RPMI7951 (cell line): ENCODE results near the gene DIO1. TPM values are rescaled to one million over a fixed set of nuclear protein-coding genes. Genes with fewer than 3 reads are reported as not detected.
"Not testable (repeated sequence)": the region's sequence is repeated elsewhere in the genome, so short reads cannot be mapped to it uniquely, and the experiment has no call there.

Experiments used
- DNase-seq: peaks from one replicate; pipeline ENCODE4 v3.0.0-alpha.2; 2012; ENCODE audit warnings: low read depth
- total RNA-seq: library from RNA; depleted of rRNA; stranded (reverse); fragments of >200 nt; shearing (Covaris generic); gene quantifications from 2 replicates; pipeline ENCODE4 v1.2.3, GENCODE V29; 2014; rRNA removed

The DIO1 gene
- total RNA-seq: 0.39 TPM in 1 of 2 replicates, not detected in the other

DNA sequence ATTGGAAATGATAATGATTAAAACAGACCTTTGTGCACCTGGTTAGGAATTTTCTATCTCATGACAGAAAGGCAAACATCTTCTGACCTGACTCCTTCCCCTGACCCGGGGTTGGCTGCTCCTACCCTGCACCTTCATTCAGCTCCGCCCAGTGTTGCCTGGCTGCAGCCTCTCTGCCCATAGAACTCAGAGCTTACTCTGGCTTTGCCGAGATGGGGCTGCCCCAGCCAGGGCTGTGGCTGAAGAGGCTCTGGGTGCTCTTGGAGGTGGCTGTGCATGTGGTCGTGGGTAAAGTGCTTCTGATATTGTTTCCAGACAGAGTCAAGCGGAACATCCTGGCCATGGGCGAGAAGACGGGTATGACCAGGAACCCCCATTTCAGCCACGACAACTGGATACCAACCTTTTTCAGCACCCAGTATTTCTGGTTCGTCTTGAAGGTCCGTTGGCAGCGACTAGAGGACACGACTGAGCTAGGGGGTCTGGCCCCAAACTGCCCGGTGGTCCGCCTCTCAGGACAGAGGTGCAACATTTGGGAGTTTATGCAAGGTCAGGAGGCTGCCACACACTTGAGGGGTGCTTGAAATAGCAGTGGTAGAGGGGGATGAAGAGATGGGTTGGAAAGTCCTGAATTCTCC, at the start of gene DIO1:
DIO1 (plus strand) TSS at position 189 of the 638 bp plus-strand sequence; CDS start at position 213, 24 bp downstream.
- no peak for DNase-seq

DNA sequence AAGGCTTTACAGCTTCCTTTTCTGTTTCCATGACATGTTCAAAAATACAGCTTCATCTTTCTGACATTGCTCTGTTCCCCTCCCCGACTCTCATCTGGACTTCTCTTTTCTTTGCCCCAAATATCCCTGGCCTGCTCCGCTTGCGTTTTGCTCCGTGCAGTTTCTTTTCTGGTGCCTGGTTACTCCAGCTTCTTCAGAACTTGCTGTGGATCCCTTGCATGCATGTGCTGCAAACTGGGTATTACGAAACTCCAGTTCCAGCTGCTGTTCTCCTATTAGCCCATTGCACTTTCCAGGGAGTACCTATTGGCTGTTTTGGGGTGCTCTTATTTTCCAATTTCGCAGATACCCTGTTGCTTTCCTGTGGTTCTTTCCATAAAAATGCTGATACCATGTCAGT, 46.0 kb upstream of the DIO1 start:
- DNase-seq: no peak

DNA sequence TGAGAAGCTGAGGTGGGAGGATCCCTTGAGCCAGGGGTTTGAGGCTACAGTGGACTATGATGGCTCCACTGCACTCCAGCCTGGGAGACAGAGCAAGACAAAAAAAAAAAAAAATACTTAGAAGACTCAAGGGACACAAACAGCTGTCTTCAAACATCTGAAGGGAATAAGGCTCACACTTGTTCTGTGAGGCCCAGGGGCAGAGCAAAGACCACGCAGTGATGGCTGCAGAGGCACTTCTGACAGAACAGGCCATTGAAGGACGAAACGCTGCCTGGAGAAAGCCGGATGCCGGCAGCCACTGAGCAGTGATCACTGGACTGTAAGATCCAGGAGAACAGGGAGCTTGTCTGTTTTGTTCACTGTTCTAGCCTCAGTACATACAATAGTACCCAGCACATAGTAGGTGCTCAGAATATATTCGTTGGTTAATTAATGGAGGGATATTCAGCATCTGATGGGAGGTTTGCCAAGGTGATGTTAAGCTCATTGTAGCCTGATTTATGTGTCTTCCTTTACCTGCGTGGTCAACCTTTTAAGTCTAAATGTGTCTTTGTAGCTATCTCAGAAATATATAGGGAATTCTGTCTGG, 43.8 kb upstream of the DIO1 start:
- DNase-seq: peak; percentile 6

DNA sequence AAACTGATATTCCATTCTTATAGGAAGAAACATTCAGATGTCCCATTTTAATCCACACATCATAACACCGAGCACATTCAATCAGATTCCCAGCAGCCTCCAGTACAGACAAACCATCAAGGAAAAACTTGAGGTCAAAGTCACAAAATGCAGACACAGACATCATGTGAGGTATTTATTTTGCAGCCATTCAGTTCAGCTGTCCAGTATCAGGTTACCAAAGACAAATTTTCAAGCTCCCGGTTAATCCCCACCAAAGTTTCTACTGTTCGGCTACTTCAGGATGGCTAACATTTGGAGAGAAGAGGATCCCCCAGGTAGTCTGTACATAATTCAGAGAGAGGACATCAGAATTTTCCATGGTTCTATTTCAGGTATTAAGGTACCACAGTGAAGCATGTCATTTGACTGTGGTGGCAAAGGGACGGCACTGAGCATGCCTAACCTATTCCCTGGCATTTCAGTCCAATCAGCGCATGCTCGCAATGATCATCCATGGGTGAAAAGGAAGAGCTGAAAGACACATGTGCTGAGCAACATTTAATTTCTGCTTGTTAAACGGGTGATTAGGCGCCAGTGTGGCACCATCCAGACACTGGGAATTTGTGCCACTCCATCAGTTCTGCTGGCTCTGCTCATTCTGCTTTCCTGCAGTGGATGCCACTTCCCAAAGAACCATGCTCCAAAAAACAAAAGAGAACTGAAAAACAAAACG, 42.3 kb upstream of the DIO1 start:
- DNase-seq: no peak

DNA sequence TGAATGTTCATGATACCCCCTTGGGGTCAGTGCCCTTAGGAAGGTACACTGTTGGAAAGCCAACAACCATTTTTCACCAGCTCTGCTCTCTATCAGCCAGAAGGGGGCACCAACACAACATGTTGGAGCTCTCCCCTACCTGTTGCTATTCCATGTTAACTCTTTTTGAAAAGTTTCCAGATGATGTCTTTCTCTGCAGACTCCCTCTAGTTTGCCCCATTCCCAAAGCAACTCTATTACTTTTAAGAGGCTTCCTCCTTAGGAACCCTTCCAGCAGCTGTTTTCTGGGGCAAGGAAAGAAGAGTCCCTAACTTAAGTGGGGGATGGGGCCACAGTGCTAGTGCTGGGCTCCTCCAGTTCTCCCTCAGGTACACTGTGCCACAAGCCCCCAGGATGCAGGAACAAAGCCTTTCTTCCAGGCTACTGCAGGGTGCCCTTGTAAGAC, 33.0 kb upstream of the DIO1 start:
- peak; percentile 59 for DNase-seq

DNA sequence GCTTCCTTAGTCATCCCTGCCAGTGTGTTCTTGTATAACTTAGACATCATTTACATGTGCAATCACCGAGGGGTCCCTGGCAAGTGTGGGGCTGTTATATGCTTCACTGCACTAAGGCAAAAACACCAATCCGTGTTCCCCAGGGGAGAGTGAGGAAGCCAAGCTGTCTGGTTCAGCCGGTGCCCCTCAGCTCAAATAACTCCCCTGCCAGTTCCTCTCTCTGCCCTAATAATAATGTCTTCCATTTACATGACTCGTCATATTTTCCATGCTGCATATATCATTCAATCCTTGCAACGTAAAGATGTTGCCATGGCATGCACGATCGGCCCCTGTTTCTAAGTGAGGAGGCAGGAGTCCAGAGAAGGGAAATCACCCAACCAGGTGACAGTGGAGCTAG, 31.5 kb upstream of the DIO1 start:
- DNase-seq: no peak

DNA sequence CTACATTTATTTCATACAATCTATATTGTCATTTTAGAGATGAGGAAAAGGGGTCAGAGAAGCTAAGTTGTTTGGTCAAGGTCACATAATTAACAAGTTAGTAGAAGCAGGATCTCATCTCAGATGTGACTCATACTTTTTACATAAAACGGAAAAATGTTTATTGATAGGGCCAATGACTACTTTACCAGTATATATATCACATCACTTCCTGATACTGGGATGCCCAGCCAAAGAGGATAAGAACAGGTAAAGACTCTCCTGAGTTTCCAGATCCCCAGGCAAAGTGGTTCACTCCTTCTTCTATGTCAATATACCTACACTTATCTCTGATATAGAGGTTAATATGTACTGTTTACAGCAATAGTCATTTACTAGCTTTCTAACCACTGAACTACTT, 25.4 kb upstream of the DIO1 start:
- no peak for DNase-seq

DNA sequence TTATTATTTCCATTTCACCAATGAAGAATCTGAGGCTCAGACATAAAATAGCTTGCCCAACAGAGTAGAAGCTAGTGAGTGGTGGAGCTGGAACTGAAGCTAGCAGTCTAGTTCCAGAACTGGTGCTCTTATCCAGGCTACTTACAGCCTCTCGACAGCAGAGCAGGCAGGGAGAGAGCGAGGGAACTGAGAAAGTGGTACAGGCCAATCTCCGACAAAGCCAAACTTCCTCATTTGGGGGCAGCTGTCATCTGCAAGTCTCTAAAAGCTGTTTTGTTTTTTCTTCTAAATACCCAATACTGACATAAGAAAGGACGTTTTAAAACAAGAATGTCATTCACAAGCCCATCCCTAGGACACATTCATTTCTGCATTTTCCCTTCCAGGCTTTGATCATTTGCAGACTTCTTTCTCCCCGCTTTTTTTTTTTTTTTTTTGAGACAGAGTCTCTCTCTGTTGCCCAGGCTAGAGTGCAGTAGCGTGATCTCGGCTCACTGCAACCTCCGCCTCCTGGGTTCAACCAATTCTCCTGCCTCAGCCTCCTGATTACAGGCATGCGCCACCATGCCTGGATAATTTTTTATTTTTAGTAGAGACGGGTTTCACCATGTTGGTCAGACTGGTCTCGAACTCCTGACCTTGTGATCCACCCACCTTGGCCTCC, 24.4 kb upstream of the DIO1 start:
- no peak for DNase-seq

DNA sequence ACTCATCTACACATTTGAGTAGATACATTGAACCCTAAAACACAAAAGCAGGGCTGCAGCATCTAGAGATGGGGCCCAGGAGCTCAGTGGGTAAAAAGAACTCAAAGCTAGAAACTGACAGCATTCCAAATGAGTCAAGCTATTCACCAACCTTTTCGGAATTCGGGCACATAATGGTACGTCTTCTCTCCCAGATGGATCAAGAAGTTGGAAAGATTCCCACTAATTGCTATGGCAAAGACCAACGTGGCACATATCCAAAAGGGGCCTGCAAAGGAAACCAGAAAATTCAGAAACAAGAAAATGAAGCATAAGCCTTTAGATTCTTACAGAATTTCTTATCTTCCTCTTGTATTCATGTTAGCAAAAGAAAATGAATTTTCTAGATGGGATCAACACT, 22.8 kb upstream of the DIO1 start:
- DNase-seq: no peak

DNA sequence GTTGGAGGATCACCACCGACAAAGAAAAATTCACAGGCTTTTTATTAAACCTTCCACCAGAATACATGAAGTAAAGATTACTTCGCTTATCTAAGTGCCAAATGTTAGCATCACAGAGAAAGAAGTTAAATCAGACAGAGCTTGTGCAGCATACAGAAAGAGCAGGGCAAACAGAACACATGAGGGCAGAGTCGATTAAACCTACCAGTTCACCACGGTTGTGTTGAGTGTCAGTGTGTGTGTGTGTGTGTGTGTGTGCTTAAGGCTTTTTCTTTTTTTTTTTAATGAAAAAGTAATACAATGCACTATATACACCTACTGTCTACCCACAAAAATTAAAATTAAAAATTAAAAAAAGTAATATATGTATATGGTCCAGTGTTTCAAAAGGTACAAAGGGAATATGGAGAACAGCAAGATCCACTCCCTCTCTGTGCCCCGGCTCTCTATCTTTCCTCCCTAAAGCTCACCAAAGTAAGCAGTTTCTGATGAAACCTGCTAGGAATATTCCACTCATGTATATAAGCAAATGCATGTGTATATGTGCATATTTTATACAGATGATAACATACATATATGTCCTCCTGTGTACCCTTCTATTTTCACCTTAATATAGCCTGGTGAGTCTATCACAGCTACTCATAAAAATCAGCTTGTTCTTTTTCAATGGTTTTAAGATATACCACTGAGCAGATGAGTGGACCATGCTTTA, 22.1 kb upstream of the DIO1 start:
- DNase-seq: no peak

DNA sequence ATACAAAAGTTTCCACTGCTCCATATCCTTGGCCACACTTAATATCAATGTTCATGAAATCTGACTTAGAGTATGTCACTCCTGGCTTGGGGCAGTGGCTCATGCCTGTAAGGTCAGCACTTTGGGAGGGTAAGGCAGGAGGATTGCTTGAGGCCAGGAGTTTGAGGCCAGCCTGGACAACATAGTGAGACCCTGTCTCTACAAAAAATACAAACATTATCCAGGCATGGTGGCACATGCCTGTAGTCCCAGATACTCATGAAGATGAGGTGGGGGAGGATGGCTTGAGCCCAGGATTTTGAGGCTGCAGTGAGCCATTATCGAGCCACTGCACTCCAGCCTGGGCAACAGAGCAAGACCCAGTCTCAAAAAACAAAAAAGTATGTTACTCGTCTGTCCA, 18.8 kb upstream of the DIO1 start:
- DNase-seq: not testable (repeated sequence)

DNA sequence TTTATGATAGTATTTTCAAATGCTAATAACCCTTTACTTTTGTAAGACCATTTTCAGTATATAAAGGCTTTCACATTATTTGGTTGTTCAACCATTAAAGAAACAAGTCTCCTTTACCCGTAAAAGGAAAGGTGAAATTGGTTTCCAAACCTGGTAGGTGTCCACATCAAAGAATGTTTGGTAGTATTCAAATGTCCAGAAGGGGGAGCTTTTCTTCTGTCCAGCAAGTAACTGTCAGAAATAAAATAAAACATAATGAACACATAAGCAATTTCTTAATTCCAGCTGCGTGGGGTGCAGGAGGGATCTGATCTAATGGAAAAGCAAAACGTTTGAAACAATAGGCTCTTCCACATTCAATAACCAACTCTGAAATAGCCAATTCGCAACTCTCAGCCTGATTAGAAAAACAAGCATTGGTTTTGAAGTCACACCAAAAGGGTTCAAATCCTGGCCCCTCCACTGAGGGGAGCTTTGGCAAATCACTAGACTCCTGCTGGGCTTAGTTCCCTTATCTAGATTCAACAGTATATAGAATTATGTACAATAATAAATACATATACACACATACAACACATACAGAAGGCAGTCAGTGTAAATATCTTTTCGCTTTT, 15.4 kb upstream of the DIO1 start:
- DNase-seq: peak; percentile 56

DNA sequence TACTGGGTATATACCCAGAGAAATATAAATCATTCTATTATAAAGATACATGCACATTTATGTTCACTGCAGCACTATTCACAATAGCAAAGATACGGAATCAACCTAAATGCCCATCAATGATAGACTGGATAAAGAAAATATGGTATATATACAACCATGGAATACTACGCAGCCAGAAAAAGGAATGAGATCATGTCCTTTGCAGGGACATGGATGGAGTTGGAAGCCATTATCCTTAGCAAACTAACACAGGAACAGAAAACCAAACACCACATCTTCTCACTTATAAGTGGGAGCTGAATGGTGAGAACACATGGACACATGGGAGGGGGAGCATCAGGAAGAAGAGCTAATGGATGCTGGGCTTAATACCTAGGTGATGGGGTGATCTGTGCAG, 12.1 kb upstream of the DIO1 start:
- DNase-seq: not testable (repeated sequence)

DNA sequence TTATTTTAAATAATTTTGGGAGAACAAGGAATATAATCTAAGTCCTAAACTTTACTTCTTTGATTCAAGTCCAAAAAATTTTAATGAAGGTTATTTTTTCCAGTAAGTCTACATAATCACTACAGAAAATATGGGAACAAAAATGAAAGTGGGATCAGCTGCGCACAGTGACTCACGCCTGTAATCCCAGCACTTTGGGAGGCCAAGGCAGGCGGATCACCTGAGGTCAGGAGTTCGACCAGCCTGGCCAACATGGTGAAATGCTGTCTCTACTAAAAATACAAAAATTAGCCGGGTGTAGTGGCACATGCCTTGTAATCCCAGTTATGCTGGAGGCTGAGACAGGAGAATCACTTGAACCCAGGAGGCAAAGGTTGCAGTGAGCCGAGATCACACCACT, 10.4 kb upstream of the DIO1 start:
- DNase-seq: not testable (repeated sequence)

DNA sequence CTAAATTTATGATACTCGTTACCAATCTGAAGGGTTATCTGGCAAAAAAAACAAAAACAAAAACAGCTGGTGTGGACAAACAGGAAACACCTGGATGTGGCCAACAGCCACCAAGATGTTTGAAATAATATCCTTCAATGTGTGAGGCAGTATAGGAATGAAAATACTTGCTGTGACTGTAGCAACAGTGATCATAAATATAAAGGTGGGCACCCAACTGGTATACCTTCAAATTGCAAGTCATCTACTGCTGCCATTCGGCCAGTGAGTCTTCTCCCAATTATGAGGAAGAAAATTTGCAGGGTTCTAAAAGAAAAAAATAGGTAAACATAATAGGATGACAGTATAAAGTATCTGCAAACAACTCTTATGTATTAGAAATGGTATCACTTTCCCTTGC, 5.3 kb upstream of the DIO1 start:
- no peak for DNase-seq

DNA sequence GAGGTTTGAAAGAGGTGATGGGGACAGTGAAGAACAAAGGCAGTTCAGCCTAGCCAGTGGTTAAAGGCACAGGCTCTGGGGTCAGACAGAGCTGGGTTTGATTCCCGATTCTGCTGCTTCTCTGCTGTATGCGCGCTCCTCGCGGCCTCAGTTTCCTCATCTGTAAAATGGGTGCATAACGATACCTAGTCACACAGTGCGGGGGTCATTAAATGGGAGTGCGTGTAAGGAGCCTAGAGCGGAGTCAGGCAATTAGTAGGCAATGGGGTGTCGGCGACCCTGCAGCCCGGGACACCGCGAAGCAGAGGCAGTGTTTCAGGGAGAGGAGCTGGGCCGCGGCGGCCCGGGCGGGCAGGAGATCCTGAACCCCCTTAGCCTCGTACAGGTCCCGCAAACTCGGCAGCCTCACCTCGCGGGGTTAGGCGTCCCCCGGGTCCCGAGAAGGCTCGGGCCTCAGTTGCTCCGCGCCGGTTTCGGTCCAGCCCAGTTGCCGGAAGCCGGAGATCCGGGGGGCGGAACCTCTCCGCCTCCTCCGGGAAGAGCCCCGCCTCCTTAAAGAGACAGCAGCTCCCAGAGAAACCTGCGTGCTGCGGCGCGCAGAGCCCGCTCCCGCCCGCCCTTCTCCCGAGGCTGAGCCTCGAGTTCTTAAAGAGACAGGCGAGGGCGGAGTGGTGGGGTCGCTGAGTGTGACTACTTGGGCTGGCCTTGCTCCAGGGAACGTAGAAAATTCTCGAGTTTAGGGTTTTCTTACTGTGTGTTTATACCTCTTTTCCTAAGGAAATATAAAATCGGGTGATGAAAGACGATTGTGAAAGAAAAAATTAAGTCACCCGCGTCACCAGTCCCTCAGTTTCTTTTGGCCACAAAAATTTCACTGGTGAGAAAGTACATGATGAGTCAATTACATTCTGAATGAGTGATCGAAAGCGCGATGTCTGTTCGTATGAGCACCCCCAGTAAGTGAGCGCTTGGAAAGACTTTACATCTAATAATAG, 4.4 kb upstream of the DIO1 start, which contains the start of gene YIPF1:
YIPF1 (minus strand) TSS at position 494 of the 995 bp plus-strand sequence. CDS start 860 bp downstream, outside the sequence.
- DNase-seq: peak; percentile 89

DNA sequence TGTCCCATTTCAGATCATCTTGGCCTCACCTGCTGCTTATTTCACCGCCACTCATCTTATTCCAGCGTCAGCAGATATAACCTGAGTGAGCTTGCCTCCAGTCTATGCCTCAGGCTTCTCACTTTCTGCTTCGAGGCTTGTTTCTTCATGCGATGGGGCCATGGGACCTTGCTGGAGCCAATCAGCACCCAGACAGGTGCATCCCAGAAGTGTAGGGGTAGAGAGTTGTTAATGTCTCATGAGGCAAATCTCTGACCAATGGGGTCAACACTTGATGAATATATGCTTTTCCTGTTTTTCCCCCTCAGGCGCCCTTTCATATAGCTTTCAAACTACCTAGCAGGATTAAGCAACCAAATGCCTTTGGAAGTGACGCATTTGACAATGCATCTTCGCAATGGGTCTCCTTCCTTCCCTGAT, 3.5 kb upstream of the DIO1 start:
- no peak for DNase-seq

DNA sequence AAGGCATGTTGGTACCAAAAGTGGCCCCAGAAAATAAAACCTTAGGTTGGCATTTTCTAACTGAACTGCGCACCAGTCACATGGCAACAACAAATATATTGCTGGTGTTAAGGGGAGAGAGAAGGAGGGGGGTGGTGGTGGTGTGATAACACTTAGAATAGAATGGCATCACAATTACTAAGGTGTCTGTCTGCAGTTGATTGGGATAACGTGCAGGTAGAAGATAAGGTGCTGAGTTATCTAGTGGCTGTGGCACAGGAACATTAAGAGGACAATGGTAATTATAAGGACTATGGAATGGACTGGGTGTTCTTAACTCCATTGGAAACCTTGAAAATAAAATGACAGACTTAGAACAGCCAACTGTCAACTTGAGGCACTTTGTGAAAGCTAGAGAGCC, 3.0 kb upstream of the DIO1 start:
- DNase-seq: no peak

DNA sequence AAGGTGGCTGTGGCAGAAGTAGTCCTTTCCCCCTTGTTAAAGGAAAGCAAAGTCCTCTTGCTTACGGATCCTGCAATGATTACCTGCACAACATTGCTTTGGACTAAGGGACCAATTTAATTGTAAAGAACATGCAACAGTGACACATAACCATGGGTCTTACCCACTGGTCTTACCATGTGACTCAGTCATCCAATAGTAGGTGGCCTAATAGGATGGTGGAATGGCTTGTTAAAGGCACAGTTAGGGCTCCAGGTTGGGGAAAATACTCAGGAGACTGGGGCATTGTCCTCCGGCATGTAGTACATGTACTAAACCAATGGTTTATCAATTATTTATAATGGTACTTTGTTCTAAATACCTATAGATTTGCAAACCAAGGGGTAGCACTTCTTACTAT, 2.3 kb upstream of the DIO1 start:
- peak; percentile 21 for DNase-seq

DNA sequence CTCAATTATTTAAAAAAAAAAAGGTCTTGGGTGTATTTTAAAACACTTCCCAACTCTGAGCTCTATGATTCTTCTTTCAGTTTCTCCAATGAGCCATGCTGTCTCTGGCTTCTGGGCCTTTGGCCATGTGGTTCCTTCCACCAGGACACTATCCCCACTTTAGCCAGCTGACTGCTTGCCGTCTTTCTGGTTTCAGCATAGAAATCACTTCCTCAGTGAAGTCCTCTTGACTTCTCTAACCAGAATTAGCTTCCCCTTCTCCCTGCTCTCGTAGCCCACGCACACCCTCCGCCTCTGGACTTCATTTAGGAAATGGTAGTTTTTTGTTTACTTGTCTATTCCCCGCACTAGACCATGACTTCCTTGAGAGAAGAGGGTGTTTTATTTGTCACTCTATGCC, 1.1 kb upstream of the DIO1 start:
- DNase-seq: no peak
